PC-9 (cell line): ENCODE results near the gene INAFM2. TPM values are rescaled to one million over a fixed set of nuclear protein-coding genes. Genes with fewer than 3 reads are reported as not detected.

Experiments
- BruUV-seq: library from RNA; stranded (reverse); fragments of 400-500 nt; replicated peaks from 2 replicates; lab custom pipeline; 2021; lab: Mats Ljungman, UMichigan
- CTCF ChIA-PET: fragments of 300-600 bp; sonication (Branson Sonifier 250); formaldehyde crosslinking; loops from one replicate; lab custom pipeline; 2022; ENCODE audit warnings: antibody characterized with exemption; lab: Charles Lee
- POLR2A ChIA-PET: fragments of 300-600 bp; sonication (Branson Sonifier 250); formaldehyde crosslinking; loops from one replicate; lab custom pipeline; 2022; ENCODE audit warnings: antibody characterized with exemption; ENCODE audit not compliant: unreplicated experiment; lab: Charles Lee
- DNase-seq, 2 experiments: peaks; one replicate each; pipeline versions ENCODE4 v3.0.0 to v3.0.0-alpha.2; 2015 to 2022; ENCODE audit warnings: mixed read lengths in 1 of 2
- H2AFZ ChIP-seq: fragments of 200-600 bp; sonication (generic); 2 replicates; pipeline ENCODE4 v1.8.1; 2017; ENCODE audit warnings: antibody characterized with exemption
- H3F3A ChIP-seq: fragments of 200-600 bp; sonication (generic); 2 replicates; pipeline ENCODE4 v1.8.1; 2017; ENCODE audit warnings: antibody characterized with exemption, mild to moderate bottlenecking, low read depth; ENCODE audit not compliant: insufficient read depth
- H3K27ac ChIP-seq: fragments of 200-600 bp; sonication (generic); 2 replicates; pipeline ENCODE4 v1.6.1; 2016; ENCODE audit warnings: mixed run types
- H3K27me3 ChIP-seq: fragments of 200-600 bp; sonication (generic); 2 replicates; pipeline ENCODE4 v1.6.1; 2016; ENCODE audit warnings: low read depth, mixed run types; ENCODE audit not compliant: insufficient read depth
- H3K36me3 ChIP-seq: fragments of 200-600 bp; sonication (generic); 2 replicates; pipeline ENCODE4 v1.6.1; 2016; ENCODE audit warnings: low read depth, mixed run types
- H3K4me1 ChIP-seq: fragments of 200-600 bp; sonication (generic); replicated peaks from 2 replicates; pipeline ENCODE4 v1.6.1; 2016; ENCODE audit warnings: mixed run types; ENCODE audit not compliant: insufficient read depth
- H3K4me2 ChIP-seq: fragments of 200-600 bp; sonication (generic); 2 replicates; pipeline ENCODE4 v1.6.1; 2017; ENCODE audit warnings: mixed run types
- H3K4me3 ChIP-seq: fragments of 200-600 bp; sonication (generic); 2 replicates; pipeline ENCODE4 v1.6.1; 2016; ENCODE audit warnings: mixed run types
- H3K79me2 ChIP-seq: fragments of 200-600 bp; sonication (generic); 2 replicates; pipeline ENCODE4 v1.6.1; 2017; ENCODE audit warnings: low read depth, mixed run types
- H3K9me2 ChIP-seq: fragments of 200-600 bp; sonication (generic); 2 replicates; pipeline ENCODE4 v1.8.1; 2017; ENCODE audit warnings: mild to moderate bottlenecking; ENCODE audit not compliant: insufficient read depth
- H3K9me3 ChIP-seq: fragments of 200-600 bp; sonication (generic); 2 replicates; pipeline ENCODE4 v1.8.1; 2016; ENCODE audit warnings: low read depth; ENCODE audit not compliant: insufficient read depth
- H4K20me1 ChIP-seq: fragments of 200-600 bp; sonication (generic); 2 replicates; pipeline ENCODE4 v1.8.1; 2017; ENCODE audit not compliant: insufficient read depth
- EZH2 ChIP-seq: fragments of 200-600 bp; sonication (generic); IDR thresholded peaks from 2 replicates; pipeline ENCODE4 v1.8.0; 2017; ENCODE audit warnings: antibody characterized with exemption, low read depth
- intact Hi-C: fragments of 100-400 bp; cut with micrococcal nuclease; formaldehyde crosslinking; loops from one replicate; pipeline ENCODE4 v1.10.0; 2022; ENCODE audit not compliant: unreplicated experiment
- total RNA-seq: library from RNA; stranded (reverse); gene quantifications from 2 replicates; pipeline ENCODE4 v1.2.3, GENCODE V29; 2021
- TF ChIP-seq, protein P1 (sequence below): fragments of 200-600 bp; sonication (generic); conservative IDR thresholded peaks from 2 replicates; pipeline ENCODE4 v1.6.1; 2017; ENCODE audit warnings: mixed run types, antibody characterized with exemption, mild to moderate bottlenecking, moderate library complexity

The INAFM2 gene
- total RNA-seq, 1 experiment from 2014 or later, result 2.4 TPM

DNA sequence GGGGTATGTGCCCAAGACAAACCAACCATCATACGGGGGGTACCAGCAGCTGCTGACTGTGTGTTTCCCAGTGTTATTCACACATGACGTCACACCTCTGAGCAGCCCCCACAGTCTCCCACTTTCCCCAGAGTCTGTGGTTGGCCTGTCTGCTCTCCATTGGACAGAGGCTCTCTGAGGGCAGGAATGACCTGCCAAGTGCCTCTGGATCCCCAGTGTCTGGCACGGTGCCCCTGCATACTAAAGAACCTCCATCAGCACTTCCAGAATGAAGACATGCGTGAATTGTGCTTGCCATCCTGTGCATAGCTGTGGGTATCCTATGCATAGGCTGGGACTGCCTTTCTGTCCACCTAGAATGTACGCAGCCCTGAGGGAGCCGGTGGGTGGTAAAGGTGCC is 20.7 kb downstream of the INAFM2 start:
- intact Hi-C loops, result no loop called here

GRCh38 chr15:40344631-40345120 is 21.2 kb downstream of the INAFM2 start:
- TF ChIP-seq, protein P1, sequence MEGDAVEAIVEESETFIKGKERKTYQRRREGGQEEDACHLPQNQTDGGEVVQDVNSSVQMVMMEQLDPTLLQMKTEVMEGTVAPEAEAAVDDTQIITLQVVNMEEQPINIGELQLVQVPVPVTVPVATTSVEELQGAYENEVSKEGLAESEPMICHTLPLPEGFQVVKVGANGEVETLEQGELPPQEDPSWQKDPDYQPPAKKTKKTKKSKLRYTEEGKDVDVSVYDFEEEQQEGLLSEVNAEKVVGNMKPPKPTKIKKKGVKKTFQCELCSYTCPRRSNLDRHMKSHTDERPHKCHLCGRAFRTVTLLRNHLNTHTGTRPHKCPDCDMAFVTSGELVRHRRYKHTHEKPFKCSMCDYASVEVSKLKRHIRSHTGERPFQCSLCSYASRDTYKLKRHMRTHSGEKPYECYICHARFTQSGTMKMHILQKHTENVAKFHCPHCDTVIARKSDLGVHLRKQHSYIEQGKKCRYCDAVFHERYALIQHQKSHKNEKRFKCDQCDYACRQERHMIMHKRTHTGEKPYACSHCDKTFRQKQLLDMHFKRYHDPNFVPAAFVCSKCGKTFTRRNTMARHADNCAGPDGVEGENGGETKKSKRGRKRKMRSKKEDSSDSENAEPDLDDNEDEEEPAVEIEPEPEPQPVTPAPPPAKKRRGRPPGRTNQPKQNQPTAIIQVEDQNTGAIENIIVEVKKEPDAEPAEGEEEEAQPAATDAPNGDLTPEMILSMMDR, result peak; percentile 72
- no peak for TF ChIP-seq EZH2
- no peaks in the 10 kb centered on the region for H3K36me3 ChIP-seq
- H3K4me1 ChIP-seq, result peaks cover 83% of the 10 kb centered on the region
- no peak overlapping the region for H2AFZ ChIP-seq
- H3K27ac ChIP-seq, result peak overlapping the region; percentile 93; the same call in 1 of the 2 replicates
- BruUV-seq, result no TSS peak
- no peaks in the 10 kb centered on the region for H3K27me3 ChIP-seq
- peak; percentile 44 to 52 for DNase-seq
- peak overlapping the region; percentile 51; the same call in 1 of the 2 replicates for H3K4me3 ChIP-seq
- H3F3A ChIP-seq, result peaks cover 29% of the 10 kb centered on the region
- peaks cover 15% of the 10 kb centered on the region for H3K79me2 ChIP-seq
- peak overlapping the region; percentile 97 for H3K4me2 ChIP-seq
- POLR2A ChIA-PET, result interaction anchor here (0.6 kb wide), 1 partner anchor 211 kb away, joined by 3 read pairs; no protein-coding TSS in a partner anchor
- no peaks in the 10 kb centered on the region for H3K9me2 ChIP-seq
- H4K20me1 ChIP-seq, result no peaks in the 10 kb centered on the region
- H3K9me3 ChIP-seq, result no peaks in the 10 kb centered on the region
- CTCF ChIA-PET, result interaction anchor here (0.9 to 1.7 kb wide), 4 partner anchors 13 to 54 kb away, joined by 3 to 17 read pairs (median 4); partner anchors contain the start of gene DISP2
- intact Hi-C loops, result no loop called here

More for the DNA sequence above, 20.7 kb downstream of the INAFM2 start:
- peak overlapping the region; percentile 93 for H3K27ac ChIP-seq
- no peaks in the 10 kb centered on the region for H3K9me3 ChIP-seq
- POLR2A ChIA-PET, result interaction anchor here (0.6 kb wide), 1 partner anchor 211 kb away, joined by 3 read pairs; no protein-coding TSS in a partner anchor
- no peaks in the 10 kb centered on the region for H3K36me3 ChIP-seq
- H3K4me2 ChIP-seq, result peak overlapping the region; percentile 97
- peaks cover 20% of the 10 kb centered on the region for H3K79me2 ChIP-seq
- no peaks in the 10 kb centered on the region for H3K9me2 ChIP-seq
- no peaks in the 10 kb centered on the region for H4K20me1 ChIP-seq
- peaks cover 32% of the 10 kb centered on the region for H3F3A ChIP-seq
- BruUV-seq, result no TSS peak
- DNase-seq, result no peak
- CTCF ChIA-PET, result interaction anchor here (0.9 to 1.7 kb wide), 4 partner anchors 14 to 53 kb away, joined by 3 to 17 read pairs (median 4); partner anchors contain the start of gene DISP2
- H2AFZ ChIP-seq, result no peak overlapping the region
- no peak for TF ChIP-seq EZH2
- TF ChIP-seq, protein P1, result no peak
- no peaks in the 10 kb centered on the region for H3K27me3 ChIP-seq
- peaks cover 79% of the 10 kb centered on the region for H3K4me1 ChIP-seq
- H3K4me3 ChIP-seq, result peak overlapping the region; percentile 51

- H3K4me1 ChIP-seq, result peaks cover 85% of the 10 kb centered on the region
- TF ChIP-seq, protein P1, result no peak
- no peak for TF ChIP-seq EZH2
- H2AFZ ChIP-seq, result no peak overlapping the region
- intact Hi-C loops, result no loop called here
- no peak overlapping the region for H3K4me2 ChIP-seq
- H3K36me3 ChIP-seq, result no peaks in the 10 kb centered on the region
- H3K9me2 ChIP-seq, result no peaks in the 10 kb centered on the region
- peaks cover 8% of the 10 kb centered on the region for H3K79me2 ChIP-seq
- H3F3A ChIP-seq, result peaks cover 29% of the 10 kb centered on the region
- no peaks in the 10 kb centered on the region for H3K27me3 ChIP-seq
- ChIA-PET POLR2A (no interaction called here), CTCF (no interaction called here)
- no TSS peak for BruUV-seq
- no peak for DNase-seq
- H3K9me3 ChIP-seq, result no peaks in the 10 kb centered on the region
- no peaks in the 10 kb centered on the region for H4K20me1 ChIP-seq
- H3K27ac ChIP-seq, result no peak overlapping the region
- H3K4me3 ChIP-seq, result no peak overlapping the region
Observed at GRCh38 chr15:40345225-40345866, 21.9 kb downstream of the INAFM2 start.
